Smooth muscle cell (in vitro differentiated cells): ENCODE data around the gene HSPB2. TPM values are rescaled to one million over a fixed set of nuclear protein-coding genes. Genes with fewer than 3 reads are reported as not detected.

Experiments
- DNase-seq: peaks from one replicate; lab custom pipeline; 2025; ENCODE audit not compliant: unreplicated experiment; lab: John Stamatoyannopoulos, UW
- H2AFZ ChIP-seq: fragments of 200-600 bp; sonication (generic); 2 replicates; pipeline ENCODE4 v1.6.0; 2016; ENCODE audit warnings: antibody characterized with exemption, low read depth, mild to moderate bottlenecking
- H3F3A ChIP-seq: fragments of 200-600 bp; sonication (generic); 2 replicates; pipeline ENCODE4 v1.6.0; 2017; ENCODE audit warnings: antibody characterized with exemption, low read depth
- H3K27ac ChIP-seq: fragments of 200-600 bp; sonication (generic); 2 replicates; pipeline ENCODE4 v1.5.1; 2016; ENCODE audit warnings: low read depth, mild to moderate bottlenecking
- H3K27me3 ChIP-seq: fragments of 200-600 bp; sonication (generic); 2 replicates; pipeline ENCODE4 v1.6.1; 2016; ENCODE audit warnings: low read depth, mild to moderate bottlenecking
- H3K36me3 ChIP-seq: fragments of 200-600 bp; sonication (generic); 2 replicates; pipeline ENCODE4 v1.5.1; 2016; ENCODE audit warnings: low read depth
- H3K4me1 ChIP-seq: fragments of 200-600 bp; sonication (generic); 2 replicates; pipeline ENCODE4 v1.5.1; 2016; ENCODE audit warnings: low read depth
- H3K4me2 ChIP-seq: fragments of 200-600 bp; sonication (generic); 2 replicates; pipeline ENCODE4 v1.6.0; 2016; ENCODE audit warnings: mild to moderate bottlenecking
- H3K4me3 ChIP-seq: fragments of 200-600 bp; sonication (generic); 2 replicates; pipeline ENCODE4 v1.5.1; 2016; ENCODE audit warnings: mild to moderate bottlenecking
- H3K79me2 ChIP-seq: fragments of 200-600 bp; sonication (generic); 2 replicates; pipeline ENCODE4 v1.6.0; 2016; ENCODE audit warnings: low read depth, mild to moderate bottlenecking
- H3K9ac ChIP-seq: fragments of 200-600 bp; sonication (generic); 2 replicates; pipeline ENCODE4 v1.6.0; 2016; ENCODE audit warnings: low read depth
- H3K9me3 ChIP-seq: fragments of 200-600 bp; sonication (generic); replicated peaks from 2 replicates; pipeline ENCODE4 v1.5.1; 2016; ENCODE audit warnings: low read depth
- H4K20me1 ChIP-seq: fragments of 200-600 bp; sonication (generic); 2 replicates; pipeline ENCODE4 v1.6.0; 2016; ENCODE audit warnings: low read depth
- CTCF ChIP-seq: fragments of 200-600 bp; sonication (generic); IDR thresholded peaks from 2 replicates; pipeline ENCODE4 v1.5.1; 2017; ENCODE audit warnings: borderline replicate concordance, mild to moderate bottlenecking, antibody characterized with exemption; ENCODE audit not compliant: insufficient read depth, poor library complexity, severe bottlenecking
- WGBS: methylation state at CpG from one replicate; pipeline ENCODE4 v1.1.7; 2016; ENCODE audit warnings: low lambda C conversion rate; 5-methylcytosine and 5-hydroxymethylcytosine counted together
- polyA plus RNA-seq: library from polyadenylated mRNA; unstranded; fragments of >200 nt; fragmentation: Nextera tagmentation; extraction: Ambion mirVana; gene quantifications from 2 replicates; pipeline ENCODE4 v1.2.1, GENCODE V29; 2016
- total RNA-seq: library from RNA; depleted of rRNA; stranded (reverse); fragments of >200 nt; gene quantifications from 2 replicates; pipeline ENCODE4 v1.2.3, GENCODE V29; 2014

HSPB2 gene
- total and polyA plus RNA-seq, 2 experiments from 2014 or later: 0.18 TPM; not detected in 1

GRCh38 chr11:111947143-111947542 lies 34.6 kb downstream of the HSPB2 start:
- Histone ChIP-seq H3K9me3 (no peaks in the 10 kb centered on the region), H3K4me2 (no peak overlapping the region), H4K20me1 (no peaks in the 10 kb centered on the region), H3K9ac (no peak overlapping the region), H3K4me3 (no peak overlapping the region), H3F3A (peaks cover 9% of the 10 kb centered on the region), H2AFZ (no peak overlapping the region), H3K4me1 (peaks cover 11% of the 10 kb centered on the region), H3K27me3 (no peaks in the 10 kb centered on the region), H3K36me3 (no peaks in the 10 kb centered on the region), H3K27ac (no peak overlapping the region), H3K79me2 (peaks cover 20% of the 10 kb centered on the region)
- DNase-seq: no peak
- TF ChIP-seq CTCF: no peak

GRCh38 chr11:111949519-111950426 lies 37.2 kb downstream of the HSPB2 start:
- no peak for TF ChIP-seq CTCF
- Histone ChIP-seq H3K27me3 (no peaks in the 10 kb centered on the region), H3K4me2 (no peak overlapping the region), H3K27ac (no peak overlapping the region), H3F3A (no peaks in the 10 kb centered on the region), H2AFZ (no peak overlapping the region), H3K4me1 (no peaks in the 10 kb centered on the region), H4K20me1 (no peaks in the 10 kb centered on the region), H3K9ac (no peak overlapping the region), H3K9me3 (no peaks in the 10 kb centered on the region), H3K36me3 (no peaks in the 10 kb centered on the region), H3K79me2 (peaks cover 20% of the 10 kb centered on the region), H3K4me3 (no peak overlapping the region)
- WGBS: 77% methylated on average over 7 of the region's 7 CpGs
- no peak for DNase-seq

GRCh38 chr11:111951565-111951964 lies 39.0 kb downstream of the HSPB2 start:
- peaks cover 16% of the 10 kb centered on the region for H3K79me2 ChIP-seq
- no peak for DNase-seq
- H3K4me1 ChIP-seq: no peaks in the 10 kb centered on the region
- no peak overlapping the region for H3K4me3 ChIP-seq
- H3K9ac ChIP-seq: no peak overlapping the region
- WGBS: 93% methylated on average over 3 of the region's 3 CpGs
- no peak overlapping the region for H3K4me2 ChIP-seq
- H3F3A ChIP-seq: no peaks in the 10 kb centered on the region
- H3K27me3 ChIP-seq: no peaks in the 10 kb centered on the region
- no peaks in the 10 kb centered on the region for H4K20me1 ChIP-seq
- no peak overlapping the region for H3K27ac ChIP-seq
- H2AFZ ChIP-seq: no peak overlapping the region
- no peak for TF ChIP-seq CTCF
- no peaks in the 10 kb centered on the region for H3K9me3 ChIP-seq
- H3K36me3 ChIP-seq: no peaks in the 10 kb centered on the region

GRCh38 chr11:111954154-111954553 lies 41.6 kb downstream of the HSPB2 start:
- Histone ChIP-seq H2AFZ (no peak overlapping the region), H3K9ac (no peak overlapping the region), H3K79me2 (peaks cover 7% of the 10 kb centered on the region), H3K4me1 (no peaks in the 10 kb centered on the region), H3K27ac (no peak overlapping the region), H3K4me2 (no peak overlapping the region), H3K27me3 (no peaks in the 10 kb centered on the region), H4K20me1 (peaks cover 12% of the 10 kb centered on the region), H3K4me3 (no peak overlapping the region), H3F3A (no peaks in the 10 kb centered on the region), H3K9me3 (no peaks in the 10 kb centered on the region), H3K36me3 (no peaks in the 10 kb centered on the region)
- 95% methylated on average over 4 of the region's 4 CpGs for WGBS
- no peak for DNase-seq
- no peak for TF ChIP-seq CTCF
